HepG2 (cell line): Measurements from ENCODE around the gene TBL2. TPM values are rescaled to one million over a fixed set of nuclear protein-coding genes. Genes with fewer than 3 reads are reported as not detected.

ENCODE experiments used
- ATAD3A ChIP-seq: sonication (generic); formaldehyde crosslinking; IDR thresholded peaks from 2 replicates; pipeline ENCODE4 v1.4.0; 2020; ENCODE audit warnings: missing genetic modification reagents
- ELF4 ChIP-seq: sonication (generic); formaldehyde crosslinking; IDR thresholded peaks from 2 replicates; pipeline ENCODE4 v1.5.0; 2020; ENCODE audit warnings: missing genetic modification reagents, mild to moderate bottlenecking, moderate library complexity, borderline replicate concordance
- GFI1 ChIP-seq: sonication (generic); formaldehyde crosslinking; IDR thresholded peaks from 2 replicates; pipeline ENCODE4 v1.5.0; 2020; ENCODE audit warnings: missing genetic modification reagents, mild to moderate bottlenecking, borderline replicate concordance
- HOXA3 ChIP-seq: sonication (generic); formaldehyde crosslinking; IDR thresholded peaks from 2 replicates; pipeline ENCODE4 v1.5.0; 2020; ENCODE audit warnings: missing genetic modification reagents
- HOXA5 ChIP-seq: sonication (generic); formaldehyde crosslinking; IDR thresholded peaks from 2 replicates; pipeline ENCODE4 v1.4.0; 2020; ENCODE audit warnings: missing genetic modification reagents
- MBNL3 ChIP-seq: fragments of 250-450 bp; sonication (Bioruptor Pico); conservative IDR thresholded peaks from 2 replicates; pipeline ENCODE4 v1.8.0; 2022; ENCODE audit warnings: mild to moderate bottlenecking, inconsistent platforms
- MXD4 ChIP-seq: IDR thresholded peaks from 2 replicates; pipeline ENCODE4 v1.6.1; 2016; ENCODE audit warnings: mild to moderate bottlenecking, missing biosample characterization, missing genetic modification reagents
- MZF1 ChIP-seq: sonication (generic); formaldehyde crosslinking; IDR thresholded peaks from 2 replicates; pipeline ENCODE4 v1.8.1; 2023; ENCODE audit warnings: mild to moderate bottlenecking, missing genetic modification reagents, borderline replicate concordance
- NFE2L2 ChIP-seq: fragments of 150-350 bp; IDR thresholded peaks from 2 replicates; pipeline ENCODE4 v1.6.1; 2014; ENCODE audit warnings: low read length
- NFKBIZ ChIP-seq: IDR thresholded peaks from 2 replicates; pipeline ENCODE4 v1.6.1; 2018; ENCODE audit warnings: missing genetic modification reagents, missing compliant biosample characterization
- PAF1 ChIP-seq: IDR thresholded peaks from 2 replicates; pipeline ENCODE4 v1.6.1; 2016; ENCODE audit warnings: missing genetic modification reagents, missing compliant biosample characterization
- STAT5B ChIP-seq: sonication (generic); formaldehyde crosslinking; IDR thresholded peaks from 2 replicates; pipeline ENCODE4 v1.4.0; 2020; ENCODE audit warnings: missing genetic modification reagents
- U2AF1 ChIP-seq: fragments of 200-400 bp; formaldehyde crosslinking; optimal IDR thresholded peaks from 2 replicates; pipeline ENCODE3; 2017; ENCODE audit warnings: mild to moderate bottlenecking, low read depth, low read length
- ZNF160 ChIP-seq: sonication (generic); formaldehyde crosslinking; IDR thresholded peaks from 2 replicates; pipeline ENCODE4 v1.8.0; 2022; ENCODE audit warnings: mild to moderate bottlenecking, inconsistent platforms, missing genetic modification reagents
- ZNF30 ChIP-seq: sonication (generic); formaldehyde crosslinking; IDR thresholded peaks from 2 replicates; pipeline ENCODE4 v1.5.0; 2020; ENCODE audit warnings: mild to moderate bottlenecking, missing genetic modification reagents
- ZNF326 ChIP-seq: sonication (generic); formaldehyde crosslinking; IDR thresholded peaks from 2 replicates; pipeline ENCODE4 v1.4.0; 2020; ENCODE audit warnings: missing genetic modification reagents, borderline replicate concordance
- ZNF431 ChIP-seq: sonication (generic); formaldehyde crosslinking; IDR thresholded peaks from 2 replicates; pipeline ENCODE4 v1.9.0; 2022; ENCODE audit warnings: missing genetic modification reagents, low read depth, mild to moderate bottlenecking, borderline replicate concordance
- ZNF432 ChIP-seq: sonication (generic); formaldehyde crosslinking; IDR thresholded peaks from 2 replicates; pipeline ENCODE4 v1.5.0; 2020; ENCODE audit warnings: missing genetic modification reagents, mild to moderate bottlenecking, borderline replicate concordance
- ZNF724P ChIP-seq: sonication (generic); formaldehyde crosslinking; IDR thresholded peaks from 2 replicates; pipeline ENCODE4 v1.8.0; 2022; ENCODE audit warnings: missing genetic modification reagents, borderline replicate concordance
- polyA plus RNA-seq, 8 experiments: library from polyadenylated mRNA; depleted of rRNA in 3 of 8; stranded (reverse) in 7 of 8; unstranded in 1 of 8; fragments of >200 nt; fragmentation: Illumina TruSeq in 4 of 8; extraction: Trizol in 4 of 8; gene quantifications; 2 replicates each; pipeline versions ENCODE4 v1.2.1 to v1.2.3, GENCODE V29; 2011 to 2016; ENCODE audit warnings: low read depth in 4 of 8, missing spikeins in 1 of 8, mixed read lengths in 1 of 8; ENCODE audit not compliant: insufficient read depth in 1 of 8
- total RNA-seq, 5 experiments: library from RNA; depleted of rRNA; stranded (reverse); fragments of >200 nt; fragmentation: Illumina TruSeq; extraction: Trizol; gene quantifications; 2 replicates each; pipeline ENCODE4 v1.2.3, GENCODE V29; 2016; ENCODE audit warnings: low read depth in 1 of 5
- TF ChIP-seq, protein P1 (sequence below): sonication (generic); formaldehyde crosslinking; IDR thresholded peaks from 2 replicates; pipeline ENCODE4 v1.5.1; 2020; ENCODE audit warnings: missing genetic modification reagents, mild to moderate bottlenecking, borderline replicate concordance
- TF ChIP-seq, protein P2 (sequence below), 2 experiments: IDR thresholded peaks; 2 replicates each; pipeline ENCODE4 v1.6.1; 2011 to 2012; ENCODE audit warnings: low read length in 2 of 2, borderline replicate concordance in 1 of 2, low read depth in 1 of 2, mild to moderate bottlenecking in 1 of 2, moderate library complexity in 1 of 2
- TF ChIP-seq, protein P3 (sequence below): sonication (generic); formaldehyde crosslinking; IDR thresholded peaks from 2 replicates; pipeline ENCODE4 v1.9.0; 2021; ENCODE audit warnings: missing genetic modification reagents, borderline replicate concordance

Gene TBL2
- total and polyA plus RNA-seq, 2 of the 13 experiments (the other 11 are each of a cell fraction or from before 2014, with no cell fraction given), result 43.4 to 47.2 TPM

DNA sequence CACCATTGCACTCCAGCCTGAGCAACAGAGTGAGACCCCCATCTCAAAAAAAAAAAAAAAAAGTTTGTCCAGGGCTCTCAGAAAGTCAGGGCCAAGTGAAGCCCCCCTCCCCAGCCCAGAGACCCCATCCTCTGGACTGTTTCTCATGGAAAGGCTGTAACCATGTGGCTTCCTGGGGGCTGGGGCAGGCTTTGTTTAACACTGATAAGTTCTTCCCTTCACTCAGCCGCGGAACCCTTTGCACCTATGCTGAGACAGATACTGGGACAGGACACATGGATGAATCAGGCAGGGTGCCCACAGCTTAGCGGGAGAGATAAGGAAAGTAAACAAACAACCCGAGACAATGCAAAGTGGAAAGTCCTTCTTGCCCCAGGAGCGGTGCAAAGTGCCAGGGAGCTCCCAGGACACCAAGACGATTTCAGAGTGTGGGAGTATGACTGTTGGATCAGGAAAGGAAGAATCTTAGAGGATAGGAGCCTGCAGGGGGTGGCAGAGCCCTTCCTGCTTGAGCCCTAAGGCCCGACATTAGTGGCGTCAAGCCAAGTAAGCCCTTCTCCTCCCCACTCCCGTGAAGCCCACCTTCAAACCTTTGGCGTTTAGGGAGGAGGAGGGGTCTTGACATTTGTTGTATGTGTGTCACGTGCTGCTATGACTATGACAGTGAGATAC lies 34.4 kb upstream of the TBL2 start (continued):
- TF ChIP-seq MZF1 (CRISPR knock-in tag) (no peak), ZNF431 (CRISPR knock-in tag) (peak; percentile 93), GFI1 (CRISPR knock-in tag) (peak; percentile 91), NFE2L2 (no peak), ZNF432 (CRISPR knock-in tag) (no peak), ZNF30 (CRISPR knock-in tag) (no peak), HOXA5 (CRISPR knock-in tag) (no peak), ZNF326 (CRISPR knock-in tag) (no peak), STAT5B (CRISPR knock-in tag) (no peak), PAF1 (CRISPR knock-in tag) (peak; percentile 46; the same call in 1 of the 2 replicates), ATAD3A (CRISPR knock-in tag) (no peak), ZNF724P (0 out of 2 replicates have a peak, but pooled peaks have one; percentile 46), MBNL3 (CRISPR knock-in tag) (no peak), NFKBIZ (CRISPR knock-in tag) (no peak), ELF4 (CRISPR knock-in tag) (peak; percentile 30; the same call in 1 of the 2 replicates), MXD4 (peak; percentile 93), HOXA3 (peak; percentile 91), U2AF1 (peak; percentile 78), ZNF160 (CRISPR knock-in tag) (peak; percentile 71; the same call in 1 of the 2 replicates)
- TF ChIP-seq, protein P1, sequence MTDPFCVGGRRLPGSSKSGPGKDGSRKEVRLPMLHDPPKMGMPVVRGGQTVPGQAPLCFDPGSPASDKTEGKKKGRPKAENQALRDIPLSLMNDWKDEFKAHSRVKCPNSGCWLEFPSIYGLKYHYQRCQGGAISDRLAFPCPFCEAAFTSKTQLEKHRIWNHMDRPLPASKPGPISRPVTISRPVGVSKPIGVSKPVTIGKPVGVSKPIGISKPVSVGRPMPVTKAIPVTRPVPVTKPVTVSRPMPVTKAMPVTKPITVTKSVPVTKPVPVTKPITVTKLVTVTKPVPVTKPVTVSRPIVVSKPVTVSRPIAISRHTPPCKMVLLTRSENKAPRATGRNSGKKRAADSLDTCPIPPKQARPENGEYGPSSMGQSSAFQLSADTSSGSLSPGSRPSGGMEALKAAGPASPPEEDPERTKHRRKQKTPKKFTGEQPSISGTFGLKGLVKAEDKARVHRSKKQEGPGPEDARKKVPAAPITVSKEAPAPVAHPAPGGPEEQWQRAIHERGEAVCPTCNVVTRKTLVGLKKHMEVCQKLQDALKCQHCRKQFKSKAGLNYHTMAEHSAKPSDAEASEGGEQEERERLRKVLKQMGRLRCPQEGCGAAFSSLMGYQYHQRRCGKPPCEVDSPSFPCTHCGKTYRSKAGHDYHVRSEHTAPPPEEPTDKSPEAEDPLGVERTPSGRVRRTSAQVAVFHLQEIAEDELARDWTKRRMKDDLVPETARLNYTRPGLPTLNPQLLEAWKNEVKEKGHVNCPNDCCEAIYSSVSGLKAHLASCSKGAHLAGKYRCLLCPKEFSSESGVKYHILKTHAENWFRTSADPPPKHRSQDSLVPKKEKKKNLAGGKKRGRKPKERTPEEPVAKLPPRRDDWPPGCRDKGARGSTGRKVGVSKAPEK (CRISPR knock-in tag), result no peak
- TF ChIP-seq, protein P2, sequence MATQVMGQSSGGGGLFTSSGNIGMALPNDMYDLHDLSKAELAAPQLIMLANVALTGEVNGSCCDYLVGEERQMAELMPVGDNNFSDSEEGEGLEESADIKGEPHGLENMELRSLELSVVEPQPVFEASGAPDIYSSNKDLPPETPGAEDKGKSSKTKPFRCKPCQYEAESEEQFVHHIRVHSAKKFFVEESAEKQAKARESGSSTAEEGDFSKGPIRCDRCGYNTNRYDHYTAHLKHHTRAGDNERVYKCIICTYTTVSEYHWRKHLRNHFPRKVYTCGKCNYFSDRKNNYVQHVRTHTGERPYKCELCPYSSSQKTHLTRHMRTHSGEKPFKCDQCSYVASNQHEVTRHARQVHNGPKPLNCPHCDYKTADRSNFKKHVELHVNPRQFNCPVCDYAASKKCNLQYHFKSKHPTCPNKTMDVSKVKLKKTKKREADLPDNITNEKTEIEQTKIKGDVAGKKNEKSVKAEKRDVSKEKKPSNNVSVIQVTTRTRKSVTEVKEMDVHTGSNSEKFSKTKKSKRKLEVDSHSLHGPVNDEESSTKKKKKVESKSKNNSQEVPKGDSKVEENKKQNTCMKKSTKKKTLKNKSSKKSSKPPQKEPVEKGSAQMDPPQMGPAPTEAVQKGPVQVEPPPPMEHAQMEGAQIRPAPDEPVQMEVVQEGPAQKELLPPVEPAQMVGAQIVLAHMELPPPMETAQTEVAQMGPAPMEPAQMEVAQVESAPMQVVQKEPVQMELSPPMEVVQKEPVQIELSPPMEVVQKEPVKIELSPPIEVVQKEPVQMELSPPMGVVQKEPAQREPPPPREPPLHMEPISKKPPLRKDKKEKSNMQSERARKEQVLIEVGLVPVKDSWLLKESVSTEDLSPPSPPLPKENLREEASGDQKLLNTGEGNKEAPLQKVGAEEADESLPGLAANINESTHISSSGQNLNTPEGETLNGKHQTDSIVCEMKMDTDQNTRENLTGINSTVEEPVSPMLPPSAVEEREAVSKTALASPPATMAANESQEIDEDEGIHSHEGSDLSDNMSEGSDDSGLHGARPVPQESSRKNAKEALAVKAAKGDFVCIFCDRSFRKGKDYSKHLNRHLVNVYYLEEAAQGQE (IDR thresholded peaks at IDR 0.05; ENCODE audit: borderline replicate concordance in 1 of 2, low read depth in 1 of 2, low read length in 2 of 2), result peak in 1 of 2 experiments; percentile 71; a peak in 1 of 4 replicates
- TF ChIP-seq, protein P3, sequence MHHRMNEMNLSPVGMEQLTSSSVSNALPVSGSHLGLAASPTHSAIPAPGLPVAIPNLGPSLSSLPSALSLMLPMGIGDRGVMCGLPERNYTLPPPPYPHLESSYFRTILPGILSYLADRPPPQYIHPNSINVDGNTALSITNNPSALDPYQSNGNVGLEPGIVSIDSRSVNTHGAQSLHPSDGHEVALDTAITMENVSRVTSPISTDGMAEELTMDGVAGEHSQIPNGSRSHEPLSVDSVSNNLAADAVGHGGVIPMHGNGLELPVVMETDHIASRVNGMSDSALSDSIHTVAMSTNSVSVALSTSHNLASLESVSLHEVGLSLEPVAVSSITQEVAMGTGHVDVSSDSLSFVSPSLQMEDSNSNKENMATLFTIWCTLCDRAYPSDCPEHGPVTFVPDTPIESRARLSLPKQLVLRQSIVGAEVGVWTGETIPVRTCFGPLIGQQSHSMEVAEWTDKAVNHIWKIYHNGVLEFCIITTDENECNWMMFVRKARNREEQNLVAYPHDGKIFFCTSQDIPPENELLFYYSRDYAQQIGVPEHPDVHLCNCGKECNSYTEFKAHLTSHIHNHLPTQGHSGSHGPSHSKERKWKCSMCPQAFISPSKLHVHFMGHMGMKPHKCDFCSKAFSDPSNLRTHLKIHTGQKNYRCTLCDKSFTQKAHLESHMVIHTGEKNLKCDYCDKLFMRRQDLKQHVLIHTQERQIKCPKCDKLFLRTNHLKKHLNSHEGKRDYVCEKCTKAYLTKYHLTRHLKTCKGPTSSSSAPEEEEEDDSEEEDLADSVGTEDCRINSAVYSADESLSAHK, result no peak
